CD4-positive, CD25-positive, alpha-beta regulatory T cell (primary cell): ENCODE measurements around the gene UBR2. TPM values are rescaled to one million over a fixed set of nuclear protein-coding genes. Genes with fewer than 3 reads are reported as not detected.
"Not testable (repeated sequence)": the region's sequence is repeated elsewhere in the genome, so short reads cannot be mapped to it uniquely, and the experiment has no call there.

Experiments used
- ATAC-seq, 2 donors: fragments of 150-1000 bp; cut with Tn5 transposase; one replicate each; pipeline ENCODE4 v1.10.0; 2021; ENCODE audit warnings: low read depth in 2 of 2, moderate number of reproducible peaks in 2 of 2, moderate library complexity in 1 of 2
- DNase-seq, 3 donors: peaks; one replicate each; pipeline versions ENCODE4 v3.0.0 to v3.0.0-alpha.2; 2012 to 2022; ENCODE audit warnings: mixed read lengths in 1 of 3
- H3K27ac ChIP-seq: one replicate; pipeline ENCODE4 v1.7.0; 2013; ENCODE audit warnings: mild to moderate bottlenecking, low read length; ENCODE audit not compliant: insufficient read depth, poor library complexity, severe bottlenecking
- H3K27me3 ChIP-seq: one replicate; pipeline ENCODE4 v1.7.0; 2013; ENCODE audit warnings: low read length; ENCODE audit not compliant: control insufficient read depth, insufficient read depth
- H3K36me3 ChIP-seq: one replicate; pipeline ENCODE4 v1.7.0; 2013; ENCODE audit warnings: mild to moderate bottlenecking, low read length, moderate library complexity; ENCODE audit not compliant: control insufficient read depth, insufficient read depth
- H3K4me1 ChIP-seq: 2 replicates; pipeline ENCODE4 v1.7.0; 2013; ENCODE audit warnings: mild to moderate bottlenecking, low read length; ENCODE audit not compliant: insufficient read depth, control insufficient read depth, poor library complexity, severe bottlenecking
- H3K4me3 ChIP-seq: one replicate; pipeline ENCODE4 v1.7.0; 2013; ENCODE audit warnings: low read depth, mild to moderate bottlenecking, low read length, moderate library complexity
- H3K9me3 ChIP-seq, 2 experiments: 1 replicate in 1 of 2; 2 replicates in 1 of 2; pipeline ENCODE4 v1.7.0; 2013; ENCODE audit warnings: low read length in 2 of 2, mild to moderate bottlenecking in 1 of 2, moderate library complexity in 1 of 2; ENCODE audit not compliant: control insufficient read depth in 2 of 2
- H3K27ac Mint-ChIP-seq, 3 donors: one replicate each; pipeline ENCODE4 v1.8.0; 2020 to 2022; ENCODE audit warnings: mild to moderate bottlenecking in 3 of 3, mixed read lengths in 3 of 3, moderate library complexity in 2 of 3
- H3K27me3 Mint-ChIP-seq: one replicate; pipeline ENCODE4 v1.8.0; 2022; ENCODE audit warnings: mild to moderate bottlenecking, mixed read lengths
- H3K36me3 Mint-ChIP-seq: one replicate; pipeline ENCODE4 v1.8.0; 2020; ENCODE audit warnings: mixed read lengths
- H3K4me1 Mint-ChIP-seq, 4 donors: one replicate each; pipeline ENCODE4 v1.8.0; 2020 to 2022; ENCODE audit warnings: mixed read lengths in 4 of 4, mild to moderate bottlenecking in 1 of 4
- H3K4me3 Mint-ChIP-seq, 4 donors: one replicate each; pipeline ENCODE4 v1.8.0; 2020 to 2022; ENCODE audit warnings: mild to moderate bottlenecking in 4 of 4, mixed read lengths in 4 of 4, moderate library complexity in 3 of 4
- H3K9me3 Mint-ChIP-seq, 7 donors: one replicate each; pipeline ENCODE4 v1.8.0; 2020 to 2022; ENCODE audit warnings: mixed read lengths in 7 of 7, mild to moderate bottlenecking in 3 of 7, moderate library complexity in 2 of 7
- polyA plus RNA-seq, 4 donors: library from polyadenylated mRNA; unstranded; fragments of 300-500 nt; fragmentation: Illumina TruSeq; gene quantifications; one replicate each; pipeline ENCODE4 v1.2.3, GENCODE V29; 2021
- total RNA-seq: library from RNA; stranded (reverse); gene quantifications from one replicate; pipeline ENCODE4 v1.2.3, GENCODE V29; 2022

The UBR2 gene
- total and polyA plus RNA-seq, 5 donors from 2014 or later, result 9.9 to 50.2 (median 11.5) TPM

DNA sequence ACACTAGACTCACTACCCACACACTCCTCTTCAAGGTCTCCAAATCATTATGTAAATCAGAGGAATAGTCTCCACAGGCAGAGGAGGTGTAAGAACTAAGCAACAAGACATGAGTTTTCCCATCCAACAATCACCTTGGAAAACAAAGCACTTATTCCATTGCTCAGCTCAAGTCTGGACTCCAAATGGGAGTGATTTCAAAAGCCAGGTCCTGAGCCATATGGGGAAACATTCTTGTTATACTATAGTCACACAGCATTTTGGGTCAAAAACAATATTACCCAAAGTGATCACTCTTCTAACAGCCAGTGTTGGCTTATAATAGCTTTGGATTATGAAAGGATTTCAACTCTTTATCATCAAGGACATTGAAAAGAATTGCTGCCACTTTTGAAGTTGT, 162.2 kb downstream of the UBR2 start:
- Mint-ChIP-seq H3K27me3 (peaks cover 2% of the 10 kb centered on the region), H3K36me3 (no peaks in the 10 kb centered on the region), H3K9me3 (no peaks in the 10 kb centered on the region), H3K4me3 (peak overlapping the region; percentile 51 to 94 (median 86)), H3K27ac (peak overlapping the region; percentile 95 to 99 (median 97)), H3K4me1 (peaks cover 9 to 20% (median 12%) of the 10 kb centered on the region in 4 donors)
- H3K4me1 ChIP-seq, result peaks cover 18% of the 10 kb centered on the region
- no peaks in the 10 kb centered on the region for H3K9me3 ChIP-seq
- peak overlapping the region; percentile 96 for H3K4me3 ChIP-seq
- H3K36me3 ChIP-seq, result no peaks in the 10 kb centered on the region
- no peaks in the 10 kb centered on the region for H3K27me3 ChIP-seq
- peak overlapping the region; percentile 85 for H3K27ac ChIP-seq
- ATAC-seq, result no peak
- DNase-seq, result no peak

DNA sequence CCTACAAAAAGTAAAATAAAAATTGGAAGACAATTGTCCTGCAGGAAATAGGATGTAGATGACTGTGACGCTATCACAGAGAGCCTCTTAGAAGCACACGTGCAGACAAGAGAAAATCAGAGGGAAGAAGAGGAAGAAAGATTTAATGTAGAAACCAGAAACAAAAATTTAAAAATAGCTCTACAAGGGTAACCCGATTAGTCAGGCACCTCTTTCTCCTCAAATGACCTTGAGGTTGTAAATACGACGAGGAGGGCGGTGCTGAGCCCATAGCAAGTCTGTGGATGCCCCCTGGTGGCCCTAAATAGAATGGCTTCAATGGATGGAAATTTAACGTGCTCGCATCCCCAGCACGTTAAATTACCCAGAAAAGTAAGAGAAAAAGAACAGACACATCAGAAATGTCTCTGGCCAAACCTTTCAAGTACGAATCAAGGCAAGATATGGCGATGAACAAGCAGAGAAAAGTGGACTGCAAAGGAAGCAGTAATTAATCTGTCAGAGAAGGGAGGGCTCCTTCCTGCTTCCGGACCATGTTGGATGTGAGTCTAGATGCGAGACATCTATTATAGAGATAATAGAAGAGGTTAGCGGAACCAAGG, 162.8 kb downstream of the UBR2 start:
- H3K9me3 Mint-ChIP-seq, result no peaks in the 10 kb centered on the region
- peak overlapping the region; percentile 51 to 94 (median 86) for H3K4me3 Mint-ChIP-seq
- Histone ChIP-seq H3K4me3 (peak overlapping the region; percentile 96), H3K4me1 (peaks cover 18% of the 10 kb centered on the region), H3K36me3 (no peaks in the 10 kb centered on the region), H3K27ac (peak overlapping the region; percentile 85), H3K27me3 (no peaks in the 10 kb centered on the region), H3K9me3 (no peaks in the 10 kb centered on the region)
- no peaks in the 10 kb centered on the region for H3K36me3 Mint-ChIP-seq
- ATAC-seq (peak; percentile 97 to 98), DNase-seq (peak; percentile 64 to 92 (median 85))
- no peaks in the 10 kb centered on the region for H3K27me3 Mint-ChIP-seq
- peak overlapping the region; percentile 95 to 99 (median 97) for H3K27ac Mint-ChIP-seq
- peaks cover 9 to 20% (median 12%) of the 10 kb centered on the region in 4 donors for H3K4me1 Mint-ChIP-seq

- Mint-ChIP-seq H3K4me3 (peak overlapping the region; percentile 51 to 94 (median 86)), H3K4me1 (peaks cover 9 to 20% (median 12%) of the 10 kb centered on the region in 4 donors), H3K27me3 (no peaks in the 10 kb centered on the region), H3K27ac (peak overlapping the region; percentile 95 to 99 (median 97)), H3K9me3 (no peaks in the 10 kb centered on the region), H3K36me3 (no peaks in the 10 kb centered on the region)
- H3K9me3 ChIP-seq, result no peaks in the 10 kb centered on the region
- ATAC-seq (no peak), DNase-seq (no peak)
- H3K27me3 ChIP-seq, result no peaks in the 10 kb centered on the region
- peak overlapping the region; percentile 85 for H3K27ac ChIP-seq
- peaks cover 18% of the 10 kb centered on the region for H3K4me1 ChIP-seq
- H3K4me3 ChIP-seq, result peak overlapping the region; percentile 96
- no peaks in the 10 kb centered on the region for H3K36me3 ChIP-seq
These were observed 163.3 kb downstream of the UBR2 start for GRCh38 chr6:42727087-42727611.

DNA sequence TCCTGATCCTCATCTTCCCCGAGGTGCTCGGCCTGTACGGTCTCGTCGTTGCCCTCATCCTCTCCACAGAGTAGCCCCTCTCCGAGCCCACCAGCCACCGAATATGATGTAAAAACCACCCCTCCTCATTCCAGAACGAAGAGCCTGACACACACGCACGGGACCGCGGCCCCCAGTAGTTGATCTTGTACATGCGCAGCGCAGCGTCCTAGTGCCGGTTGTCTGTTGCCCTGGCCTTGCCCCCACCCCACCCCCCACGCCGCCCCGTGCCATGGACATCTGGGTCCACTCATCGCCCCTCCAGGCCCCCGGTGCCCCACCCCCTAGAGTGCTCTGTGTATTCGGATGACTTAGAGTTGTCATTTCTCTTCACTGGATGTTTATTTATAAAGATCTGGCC, 163.8 kb downstream of the UBR2 start:
- H3K4me3 Mint-ChIP-seq, result peak overlapping the region in 3 of 4 donors; percentile 68 to 94 (median 93)
- no peak overlapping the region for H3K27ac ChIP-seq
- ATAC-seq (no peak), DNase-seq (no peak)
- H3K4me3 ChIP-seq, result no peak overlapping the region
- peaks cover 18% of the 10 kb centered on the region for H3K4me1 ChIP-seq
- no peaks in the 10 kb centered on the region for H3K36me3 ChIP-seq
- peaks cover 9 to 20% (median 12%) of the 10 kb centered on the region in 4 donors for H3K4me1 Mint-ChIP-seq
- no peaks in the 10 kb centered on the region for H3K9me3 ChIP-seq
- no peaks in the 10 kb centered on the region for H3K27me3 ChIP-seq
- H3K36me3 Mint-ChIP-seq, result no peaks in the 10 kb centered on the region
- peak overlapping the region in 2 of 3 donors; percentile 97 to 99 for H3K27ac Mint-ChIP-seq
- H3K27me3 Mint-ChIP-seq, result no peaks in the 10 kb centered on the region
- no peaks in the 10 kb centered on the region for H3K9me3 Mint-ChIP-seq

DNA sequence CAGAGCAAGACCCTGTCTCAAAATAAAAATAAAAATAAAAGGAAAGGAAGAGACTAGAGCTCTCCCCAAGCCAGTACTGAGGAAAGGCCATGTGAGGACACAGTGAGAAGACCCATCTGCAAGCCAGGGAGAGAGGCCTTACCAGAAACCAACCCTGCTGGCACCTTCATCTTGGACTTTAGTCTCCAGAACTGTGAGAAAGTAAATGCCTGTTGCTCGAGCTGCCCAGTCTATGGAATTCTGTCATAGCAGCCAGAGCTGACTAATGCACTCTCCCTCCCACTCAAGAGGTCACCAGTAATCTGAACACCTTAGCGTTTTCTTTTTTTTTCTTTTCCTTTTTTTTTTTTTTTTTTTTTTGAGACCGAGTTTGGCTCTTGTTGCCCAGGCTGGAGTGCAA, 165.9 kb downstream of the UBR2 start:
- Mint-ChIP-seq H3K4me1 (peaks cover 9 to 20% (median 12%) of the 10 kb centered on the region in 4 donors), H3K4me3 (no peak overlapping the region), H3K9me3 (no peaks in the 10 kb centered on the region), H3K27ac (no peak overlapping the region), H3K36me3 (no peaks in the 10 kb centered on the region), H3K27me3 (no peaks in the 10 kb centered on the region)
- no peaks in the 10 kb centered on the region for H3K9me3 ChIP-seq
- no peaks in the 10 kb centered on the region for H3K36me3 ChIP-seq
- peaks cover 18% of the 10 kb centered on the region for H3K4me1 ChIP-seq
- no peak overlapping the region for H3K4me3 ChIP-seq
- no peak overlapping the region for H3K27ac ChIP-seq
- DNase-seq, result no peak
- no peak for ATAC-seq
- no peaks in the 10 kb centered on the region for H3K27me3 ChIP-seq

DNA sequence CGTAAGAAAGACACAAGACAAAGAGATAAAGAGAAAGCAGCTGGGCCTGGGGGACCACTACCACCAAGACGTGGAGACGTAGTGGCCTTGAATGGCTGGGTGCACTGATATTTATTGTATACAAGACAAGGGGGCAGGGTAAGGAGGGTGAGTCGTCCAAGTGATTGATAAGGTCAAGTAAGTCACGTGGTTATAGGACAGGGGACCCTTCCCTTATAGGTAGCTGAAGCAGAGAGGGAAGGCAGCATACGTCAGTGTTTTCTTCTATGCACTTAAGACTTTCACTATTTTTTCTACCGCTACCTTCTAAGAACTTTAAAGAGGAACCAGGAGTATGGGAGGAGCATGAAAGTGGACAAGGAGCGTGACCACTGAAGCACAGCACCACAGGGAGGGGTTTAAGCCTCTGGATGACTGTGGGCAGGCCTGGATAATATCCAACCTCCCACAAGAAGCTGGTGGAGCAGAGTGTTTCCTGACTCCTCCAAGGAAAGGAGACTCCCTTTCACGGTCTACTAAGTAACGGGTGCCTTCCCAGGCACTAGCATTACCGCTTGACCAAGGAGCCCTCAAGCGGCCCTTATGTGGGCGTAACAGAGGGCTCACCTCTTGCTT, 170.1 kb downstream of the UBR2 start:
- Mint-ChIP-seq H3K27me3 (peaks cover 16% of the 10 kb centered on the region), H3K27ac (peak overlapping the region in 1 of 3 donors; percentile 25)
- not testable (repeated sequence) for DNase-seq, H3K4me3 Mint-ChIP-seq, H3K36me3 ChIP-seq, H3K9me3 ChIP-seq, H3K4me1 Mint-ChIP-seq, H3K27me3 ChIP-seq, H3K36me3 Mint-ChIP-seq, H3K9me3 Mint-ChIP-seq, ATAC-seq, H3K27ac ChIP-seq, H3K4me1 ChIP-seq, H3K4me3 ChIP-seq

GRCh38 chr6:42735976-42736375, 172.1 kb downstream of the UBR2 start:
- no peak for DNase-seq
- Mint-ChIP-seq H3K27me3 (peaks cover 16% of the 10 kb centered on the region), H3K4me3 (no peak overlapping the region), H3K36me3 (no peaks in the 10 kb centered on the region), H3K9me3 (peaks cover 0 to 3% (median 0%) of the 10 kb centered on the region in 7 donors), H3K4me1 (no peaks in the 10 kb centered on the region), H3K27ac (no peak overlapping the region)
- no peak overlapping the region for H3K4me3 ChIP-seq
- no peak for ATAC-seq
- H3K27ac ChIP-seq, result no peak overlapping the region
- H3K9me3 ChIP-seq, result no peaks in the 10 kb centered on the region
- no peaks in the 10 kb centered on the region for H3K36me3 ChIP-seq
- H3K27me3 ChIP-seq, result no peaks in the 10 kb centered on the region
- H3K4me1 ChIP-seq, result no peaks in the 10 kb centered on the region
